GM19035 (cell line): ENCODE results near the gene TEX19.

Experiments
- ATAC-seq: cut with Tn5 transposase; IDR thresholded peaks from one replicate; pipeline ENCODE4 v1.9.1; 2021; ENCODE audit not compliant: unreplicated experiment

TEX19 gene, protein sequence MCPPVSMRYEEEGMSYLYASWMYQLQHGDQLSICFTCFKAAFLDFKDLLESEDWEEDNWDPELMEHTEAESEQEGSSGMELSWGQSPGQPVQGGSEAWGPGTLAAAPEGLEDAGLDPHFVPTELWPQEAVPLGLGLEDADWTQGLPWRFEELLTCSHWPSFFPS

DNA sequence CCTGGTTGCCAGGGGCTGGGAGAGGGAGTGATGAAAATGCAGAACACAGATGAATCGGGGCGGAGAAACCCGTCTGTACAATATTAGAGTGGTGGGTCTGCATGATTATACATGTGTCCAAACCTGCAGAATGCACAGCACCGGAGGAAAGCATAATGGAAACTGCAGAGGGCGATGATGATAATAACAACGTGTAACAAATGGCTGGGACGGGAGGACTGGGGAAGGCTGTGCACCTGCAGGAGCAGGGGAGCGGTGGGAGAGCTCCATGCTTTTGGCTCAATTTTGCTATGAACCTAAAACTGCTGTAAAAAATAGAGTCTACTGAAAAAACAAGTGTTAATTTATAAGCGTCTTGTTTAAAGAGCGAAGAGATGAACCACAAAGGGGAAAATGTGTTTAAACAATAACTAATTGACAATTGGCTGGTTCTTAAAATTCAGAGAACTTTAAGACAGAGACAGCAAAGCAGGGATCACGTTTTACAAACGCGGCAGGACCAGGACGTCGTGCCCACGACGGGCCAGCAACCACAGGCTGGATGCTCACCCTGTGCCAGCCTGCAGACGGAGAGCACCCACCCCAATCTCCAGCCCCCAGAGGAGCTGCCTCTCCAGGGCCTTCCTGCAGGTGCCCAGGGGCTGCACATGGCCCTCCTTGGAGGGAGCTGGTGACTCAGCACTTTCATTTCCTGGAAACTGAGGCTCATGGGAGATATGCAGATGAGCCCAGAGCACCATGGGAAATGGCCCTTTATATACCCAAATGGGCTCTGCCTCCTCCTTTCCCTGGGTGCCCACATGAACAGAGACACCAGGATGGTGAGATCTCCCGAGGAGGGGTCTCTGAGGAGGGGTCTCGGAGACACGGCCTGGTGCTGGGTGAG lies at the start of gene TEX19:
TEX19 (plus strand) TSS at position 783 of the 886 bp plus-strand sequence. CDS start 2,904 bp downstream, outside the sequence.
- no peak for ATAC-seq

DNA sequence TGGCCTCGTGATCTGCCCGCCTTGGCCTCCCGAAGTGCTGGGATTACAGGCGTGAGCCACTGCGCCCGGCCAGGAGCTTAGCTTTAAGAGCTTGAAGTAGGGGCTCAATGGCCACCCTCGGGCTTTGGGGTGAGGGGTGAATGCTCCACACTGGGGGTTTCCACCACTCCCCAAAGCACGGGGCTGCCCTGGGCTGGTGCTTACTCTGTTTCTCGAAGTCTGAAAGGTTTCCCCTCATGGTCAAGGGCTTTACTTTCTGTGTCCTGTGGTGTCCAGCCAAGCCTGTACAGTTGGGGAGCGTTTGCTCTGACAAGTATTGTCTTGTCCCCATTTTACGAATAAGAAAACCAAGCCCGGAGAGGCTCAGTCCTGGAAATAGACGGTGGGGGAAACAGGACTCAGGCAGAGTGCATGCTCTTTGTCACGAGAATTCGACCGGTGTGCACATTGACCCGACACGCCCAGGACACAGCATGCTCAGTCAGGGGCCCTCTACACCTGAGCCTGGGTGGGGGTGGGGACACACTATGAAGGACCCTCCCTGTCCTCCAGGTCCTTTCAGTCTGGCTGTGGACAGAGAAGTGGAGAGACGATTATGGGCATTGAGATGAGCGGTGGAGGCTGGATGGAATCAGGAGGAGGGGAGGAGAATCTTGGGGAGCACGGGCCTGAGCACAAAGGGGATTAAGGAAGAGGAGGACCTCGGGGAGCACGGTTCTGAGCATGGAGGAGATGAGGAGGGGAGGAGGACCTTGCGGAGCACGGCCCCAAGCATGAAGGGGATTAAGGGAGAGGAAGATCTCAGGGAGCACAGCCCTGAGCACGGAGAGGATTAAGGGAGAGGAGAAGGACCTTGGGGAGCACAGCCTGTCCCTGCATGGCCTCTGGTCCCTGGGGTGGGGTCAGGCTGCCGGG lies 49.1 kb upstream of the TEX19 start:
- ATAC-seq = no peak

DNA sequence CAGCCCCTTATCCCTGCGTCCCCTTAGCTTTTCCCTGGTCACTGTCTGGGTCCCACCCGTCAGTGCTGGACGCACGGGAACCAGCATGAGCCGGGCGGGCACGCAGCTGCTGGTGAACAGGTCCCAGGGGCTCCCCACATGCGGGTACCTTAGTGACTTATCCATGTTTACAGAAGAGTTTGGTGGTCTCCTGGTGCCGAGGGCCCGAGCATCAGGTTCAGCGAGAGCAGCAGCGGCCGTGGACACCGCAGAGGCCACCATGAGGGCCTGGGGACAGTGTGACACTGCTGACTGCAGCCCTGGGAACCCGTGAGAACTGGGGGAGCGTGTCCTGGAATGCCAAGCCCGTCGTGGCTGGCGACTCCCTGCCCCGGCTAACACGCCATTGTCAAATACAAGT lies 48.2 kb upstream of the TEX19 start:
- ATAC-seq = no peak

DNA sequence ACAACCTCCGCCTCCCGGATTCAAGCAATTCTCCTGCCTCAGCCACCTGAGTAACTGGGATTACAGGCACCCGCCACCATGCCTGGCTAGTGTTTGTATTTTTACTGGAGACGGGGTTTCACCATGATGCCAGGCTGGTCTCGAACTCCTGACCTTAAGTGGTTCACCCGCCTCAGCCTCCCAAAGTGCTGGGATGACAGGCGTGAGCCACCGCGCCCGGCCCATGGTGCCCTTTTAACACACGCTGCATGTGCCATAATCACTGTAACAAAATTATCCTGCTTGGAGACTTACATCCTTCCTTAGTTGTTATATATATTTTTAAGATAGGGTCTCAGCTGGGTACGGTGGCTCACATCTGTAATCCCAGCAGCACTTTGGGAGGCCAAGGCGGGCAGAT lies 47.1 kb upstream of the TEX19 start:
- no peak for ATAC-seq

DNA sequence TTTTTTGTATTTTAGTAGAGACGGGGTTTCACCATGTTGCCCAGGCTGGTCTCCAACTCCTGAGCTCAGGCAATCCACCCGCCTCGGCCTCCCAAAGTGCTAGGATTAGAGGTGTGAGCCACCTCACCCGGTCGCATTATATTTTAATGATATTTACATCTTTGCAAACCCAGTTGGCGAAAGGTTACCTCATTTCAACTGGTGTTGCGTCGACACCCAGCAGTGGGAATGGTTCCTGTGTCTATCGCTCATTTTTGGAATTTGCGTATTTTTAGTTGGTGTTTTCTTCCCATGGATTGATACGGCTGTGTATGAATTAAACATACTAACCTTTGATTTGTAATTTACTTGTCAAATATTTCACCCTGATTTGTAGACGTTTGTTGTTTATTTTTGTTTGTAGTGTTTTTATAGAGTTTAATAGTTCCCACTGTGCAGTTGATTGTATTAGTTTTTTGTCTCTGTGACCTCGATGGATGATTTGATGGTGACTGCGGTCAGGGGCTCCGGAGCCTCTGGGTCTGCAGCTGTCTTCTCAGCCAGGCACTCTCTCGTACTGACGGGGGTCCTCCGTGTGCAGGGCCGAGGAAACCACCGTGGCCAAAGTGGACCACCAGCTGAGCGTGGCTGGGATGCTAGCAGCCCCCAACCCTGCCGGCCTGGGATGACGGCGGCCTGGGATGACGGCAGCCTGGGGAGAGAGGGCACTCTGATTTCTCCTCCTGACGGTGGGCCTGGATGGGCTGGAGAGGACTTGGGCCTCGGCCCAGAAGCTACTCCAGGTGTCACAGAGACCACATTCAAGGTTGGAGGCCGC lies 45.6 kb upstream of the TEX19 start:
- ATAC-seq = no peak

DNA sequence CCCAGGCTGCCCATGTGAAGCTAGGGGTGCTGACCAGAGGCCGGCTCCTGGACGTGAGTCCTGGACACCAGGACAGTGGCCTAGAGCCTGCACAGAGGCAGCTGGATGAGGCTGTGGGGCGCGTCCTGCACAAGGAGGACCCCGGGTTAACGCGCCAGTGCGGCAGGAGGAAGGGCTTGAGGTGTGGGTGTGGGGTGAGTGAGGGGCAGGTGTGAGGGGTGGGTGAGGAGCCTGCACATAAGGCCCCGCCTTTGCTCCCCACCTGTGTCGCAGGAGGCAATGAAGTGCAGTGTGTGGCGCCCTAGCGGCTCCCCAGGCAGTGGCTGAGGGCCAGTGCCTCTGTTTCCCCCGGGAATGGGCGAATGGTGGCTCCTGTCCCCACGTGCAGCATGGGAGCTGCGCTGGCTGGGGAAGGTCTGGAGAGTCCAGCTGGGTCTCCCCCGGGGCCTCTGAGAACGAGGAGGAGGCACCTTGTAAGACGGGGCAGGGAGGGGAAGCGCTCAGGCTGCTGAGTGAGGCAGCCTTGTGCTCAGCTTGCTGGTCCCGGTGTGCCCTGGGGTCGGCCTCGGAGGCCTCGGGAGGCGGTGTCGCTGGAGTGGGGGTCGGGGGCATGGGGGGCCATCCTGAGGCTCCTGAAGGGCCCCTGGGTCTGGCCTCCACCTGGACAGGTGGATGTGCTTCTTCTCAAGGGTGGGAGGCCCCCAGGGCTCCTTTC lies 44.9 kb upstream of the TEX19 start:
- ATAC-seq = no peak

DNA sequence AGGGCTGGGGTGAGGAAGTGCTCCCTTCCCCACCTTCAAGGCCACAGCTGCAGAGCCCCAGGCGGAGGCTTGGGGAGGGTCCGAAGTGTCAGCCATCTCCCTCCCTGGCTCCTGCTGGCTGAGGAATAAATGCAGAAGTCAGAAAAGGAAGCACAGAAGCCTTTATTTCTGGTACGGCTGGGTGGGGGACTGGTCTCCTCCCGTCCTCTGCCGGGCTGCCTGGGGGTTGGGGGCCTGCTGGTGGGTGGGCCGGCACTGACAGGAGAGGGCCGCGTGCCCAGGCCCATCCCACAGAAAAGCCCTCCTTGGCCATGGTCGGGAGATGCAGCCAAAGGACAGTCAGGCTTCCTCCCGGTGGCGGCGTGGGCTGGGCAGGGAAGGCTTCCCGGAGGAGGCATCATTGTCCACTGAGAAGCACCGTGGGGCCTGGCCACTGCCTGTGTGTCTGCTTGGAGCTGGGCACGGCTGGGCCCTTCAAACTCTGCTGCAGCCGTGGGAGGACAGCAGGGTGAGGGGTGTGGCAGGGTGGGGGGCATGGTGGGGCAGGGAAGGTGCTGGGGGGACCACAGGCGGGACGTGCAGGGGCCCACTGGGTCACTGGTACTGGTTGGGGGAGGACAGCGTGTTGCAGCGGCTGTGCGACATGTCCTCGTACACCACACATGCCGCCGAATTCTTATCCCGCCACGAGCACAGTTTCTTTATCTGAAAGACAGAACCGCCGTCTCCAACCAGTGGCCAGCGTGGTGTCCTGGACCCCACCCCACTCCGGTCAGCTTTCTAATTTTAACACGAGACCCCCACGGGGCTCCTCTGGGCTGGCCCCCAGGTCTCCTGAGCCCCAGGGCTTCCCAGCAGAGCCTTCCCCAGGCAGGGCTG lies 44.1 kb upstream of the TEX19 start:
- ATAC-seq = no peak

DNA sequence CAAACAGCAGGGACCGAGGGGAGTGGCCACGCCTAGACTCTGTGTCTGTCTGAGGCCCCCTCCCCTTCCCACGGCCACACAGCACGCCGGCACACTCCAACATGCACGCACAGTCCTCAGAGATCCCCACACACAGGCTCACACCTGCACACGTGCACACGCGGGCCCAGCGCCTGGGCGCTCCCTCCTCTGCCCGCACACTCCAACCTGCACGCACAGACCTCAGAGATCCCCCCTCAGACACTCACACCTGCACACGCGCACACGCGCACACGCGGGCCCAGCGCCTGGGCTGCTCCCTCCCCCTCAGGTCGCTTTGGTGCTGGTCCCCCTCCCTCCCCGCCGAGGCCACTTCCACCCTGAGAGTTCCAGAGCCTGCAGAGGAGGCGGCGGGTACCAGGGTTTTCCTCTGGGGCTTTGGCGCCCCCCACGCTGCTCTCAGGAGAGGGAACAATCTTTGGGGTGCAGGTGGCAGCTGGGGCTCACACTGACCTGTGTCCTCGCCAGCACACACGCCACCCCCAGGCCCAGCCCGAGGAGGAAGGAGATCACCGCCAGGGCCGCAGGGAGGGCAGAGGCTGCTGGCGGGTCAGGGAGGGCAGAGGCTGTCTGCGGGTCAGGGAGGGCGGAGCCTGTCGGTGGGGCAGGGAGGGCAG lies 43.2 kb upstream of the TEX19 start:
- no peak for ATAC-seq

DNA sequence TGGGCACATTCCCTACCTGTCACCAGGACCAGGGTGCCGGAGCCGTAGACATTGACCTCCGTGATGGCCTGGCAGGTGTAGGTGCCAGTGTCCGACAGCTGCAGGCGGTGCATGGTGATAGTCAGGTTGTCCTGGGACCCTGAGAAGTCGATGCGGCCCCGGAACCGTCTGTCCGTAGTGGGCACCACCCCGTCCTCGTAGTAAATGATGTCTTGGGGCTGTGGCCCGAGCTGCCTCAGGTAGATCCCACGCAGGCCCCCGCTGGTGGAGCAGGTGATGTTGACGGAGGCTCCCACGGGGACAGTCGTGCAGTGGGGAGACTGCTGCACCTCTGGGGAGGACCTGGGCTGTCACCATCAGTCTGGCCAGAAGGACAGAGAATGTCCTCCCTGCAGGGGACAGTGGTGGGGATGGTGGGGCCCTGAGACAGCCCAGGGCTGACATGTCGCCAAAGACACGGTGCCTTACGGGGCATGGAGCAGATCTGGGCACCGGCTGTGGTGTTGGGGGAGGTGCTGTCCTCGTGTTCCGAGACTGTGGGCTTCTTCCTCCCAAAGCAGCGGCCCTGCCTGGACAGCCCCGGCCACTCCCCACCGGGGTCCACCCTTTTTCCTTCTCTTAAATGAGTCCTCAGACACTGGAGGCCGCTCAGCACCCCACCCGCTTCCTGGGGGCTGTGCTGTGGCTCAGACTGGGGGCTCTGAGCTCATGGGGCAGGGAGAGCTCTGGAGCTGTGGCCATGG lies 42.2 kb upstream of the TEX19 start:
- no peak for ATAC-seq

DNA sequence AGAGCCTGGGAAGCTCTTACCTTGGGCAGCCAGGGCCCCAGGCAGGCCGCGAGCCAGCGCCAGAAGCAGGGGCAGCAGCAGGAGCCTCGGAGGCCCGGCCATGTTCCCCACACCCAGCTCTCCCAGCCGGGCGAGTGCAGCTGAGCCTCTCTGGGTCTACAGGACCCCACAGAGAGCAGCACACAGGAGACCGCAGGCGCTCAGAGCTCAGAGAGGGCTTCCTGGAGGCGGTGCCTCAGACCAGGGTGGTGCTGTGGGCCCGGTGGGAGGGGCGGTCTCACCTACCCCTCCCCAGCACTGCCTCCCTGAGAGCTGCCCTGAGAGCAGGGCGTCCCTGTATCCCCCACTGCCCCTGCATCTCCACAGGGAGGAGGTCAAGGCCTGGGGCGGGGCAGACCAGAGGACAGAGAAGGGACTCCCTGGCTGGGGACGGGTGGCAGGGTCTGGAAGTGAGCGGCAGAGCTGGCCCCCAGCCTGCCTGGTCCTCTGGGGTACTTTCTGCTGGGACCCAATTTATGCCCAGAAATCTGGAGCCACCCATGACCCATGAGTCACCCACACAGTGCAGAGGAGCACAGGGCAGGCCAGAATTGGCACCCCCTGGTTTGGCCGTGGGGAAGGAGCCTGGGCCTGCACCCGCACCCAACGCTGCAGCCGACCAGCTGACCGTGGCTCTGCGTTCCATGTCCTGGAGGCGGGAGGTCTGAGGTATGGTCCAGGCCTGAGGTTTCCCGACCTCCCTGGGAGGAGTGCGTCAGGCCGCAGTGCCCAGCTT lies 41.5 kb upstream of the TEX19 start, which contains the start of gene CD7:
CD7 (minus strand) TSS at position 215 of the 775 bp plus-strand sequence; CDS start at position 102, 113 bp downstream.
- no peak for ATAC-seq

DNA sequence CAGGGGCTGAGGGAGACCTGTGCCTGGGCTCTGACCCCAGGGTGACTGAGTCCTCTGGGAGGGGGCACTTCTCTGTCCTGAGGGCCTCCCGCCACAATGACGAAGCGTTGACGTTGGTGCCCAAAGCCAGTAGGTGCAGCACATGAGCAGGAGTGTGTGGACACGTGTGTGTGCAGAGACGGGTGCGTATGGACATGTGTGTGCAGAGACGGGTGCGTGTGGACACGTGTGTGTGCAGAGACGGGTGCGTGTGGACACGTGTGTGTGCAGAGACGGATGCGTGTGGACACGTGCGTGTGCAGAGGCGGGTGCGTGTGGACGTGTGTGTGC lies 40.9 kb upstream of the TEX19 start:
- no peak for ATAC-seq

DNA sequence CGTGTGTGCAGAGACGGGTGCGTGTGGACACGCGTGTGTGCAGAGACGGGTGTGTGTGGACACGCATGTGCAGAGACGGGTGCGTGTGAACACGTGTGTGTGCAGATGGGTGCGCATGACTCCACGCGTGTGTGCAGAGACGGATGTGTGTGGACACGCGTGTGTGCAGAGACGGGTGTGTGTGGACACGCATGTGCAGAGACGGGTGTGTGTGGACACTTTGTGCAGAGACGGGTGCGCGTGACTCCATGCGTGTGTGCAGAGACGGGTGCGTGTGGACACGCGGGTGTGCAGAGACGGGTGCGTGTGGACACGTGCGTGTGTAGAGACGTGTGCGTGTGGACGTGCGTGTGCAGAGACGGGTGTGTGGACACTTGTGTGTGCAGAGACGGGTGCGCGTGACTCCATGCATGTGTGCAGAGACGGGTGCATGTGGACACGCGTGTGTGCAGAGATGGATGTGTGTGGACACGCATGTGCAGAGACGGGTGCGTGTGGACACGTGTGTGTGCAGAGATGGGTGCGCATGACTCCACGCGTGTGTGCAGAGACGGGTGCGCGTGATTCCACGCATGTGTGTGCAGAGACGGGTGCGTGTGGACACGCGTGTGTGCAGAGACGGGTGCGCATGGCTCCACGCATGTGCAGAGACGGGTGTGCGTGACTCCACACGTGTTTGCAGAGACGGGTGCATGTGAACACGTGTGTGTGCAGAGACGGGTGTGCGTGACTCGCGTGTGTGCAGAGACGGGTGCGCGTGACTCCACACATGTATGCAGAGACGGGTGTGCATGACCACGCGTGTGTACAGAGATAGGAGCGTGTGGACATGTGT lies 40.1 kb upstream of the TEX19 start:
- ATAC-seq = no peak

DNA sequence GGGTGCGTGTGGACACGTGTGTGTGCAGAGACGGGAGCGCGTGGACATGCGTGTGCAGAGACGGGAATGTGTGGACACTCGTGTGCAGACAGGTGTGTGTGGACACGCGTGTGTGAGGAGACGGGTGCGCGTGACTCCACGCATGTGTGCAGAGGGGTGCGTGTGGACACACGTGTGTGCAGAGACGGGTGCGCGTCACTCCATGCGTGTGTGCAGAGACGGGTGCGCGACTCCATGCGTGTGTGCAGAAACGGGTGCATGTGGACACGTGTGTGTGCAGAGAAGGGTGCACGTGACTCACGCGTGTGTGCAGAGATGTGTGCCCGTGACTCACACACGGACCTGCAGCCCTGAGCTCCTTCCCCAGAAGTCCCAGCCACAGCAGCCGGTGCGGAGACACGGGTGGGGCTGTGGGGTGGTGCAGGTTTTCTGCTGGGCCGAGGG lies 39.4 kb upstream of the TEX19 start:
- ATAC-seq = no peak

DNA sequence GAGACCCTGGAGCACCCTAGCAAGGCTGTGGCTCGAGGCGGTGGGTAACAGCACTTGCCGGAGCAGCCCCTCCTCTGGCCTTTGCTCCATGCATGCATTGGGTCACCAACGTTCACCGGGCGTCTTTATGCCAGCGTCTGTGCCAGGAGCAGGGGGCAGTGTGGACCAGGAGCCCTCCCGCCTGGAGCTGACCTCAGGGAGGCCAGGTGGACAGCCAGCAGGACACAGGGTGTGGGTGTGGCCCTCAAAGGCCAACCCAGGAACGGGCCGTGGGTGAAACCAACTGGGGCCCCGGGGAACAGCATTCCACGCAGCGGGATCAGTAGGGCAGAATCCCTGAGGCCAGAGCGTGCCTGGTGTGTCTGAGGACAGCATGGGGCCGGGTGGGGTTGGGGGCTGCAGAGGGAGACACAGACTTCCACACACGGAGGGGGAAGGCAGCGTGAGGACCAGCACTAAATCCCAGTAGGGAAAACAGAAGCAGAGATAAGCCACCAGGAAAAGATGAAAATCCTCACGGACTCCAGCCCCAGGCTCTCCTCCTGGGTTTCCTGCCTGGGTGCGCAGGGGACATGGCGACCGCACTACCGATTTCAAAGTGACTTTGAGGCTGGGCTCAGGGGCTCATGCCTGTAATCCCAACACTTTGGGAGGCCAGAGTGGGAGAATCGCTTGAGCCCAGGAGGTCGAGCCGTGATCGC lies 38.8 kb upstream of the TEX19 start:
- ATAC-seq = no peak
